ENCODE measurements around the gene CD247. TPM values are rescaled to one million over a fixed set of nuclear protein-coding genes. Genes with fewer than 3 reads are reported as not detected.

Gene CD247
- total and polyA plus RNA-seq, 2 donors from 2014 or later: 1.8 to 7.7 TPM

DNA sequence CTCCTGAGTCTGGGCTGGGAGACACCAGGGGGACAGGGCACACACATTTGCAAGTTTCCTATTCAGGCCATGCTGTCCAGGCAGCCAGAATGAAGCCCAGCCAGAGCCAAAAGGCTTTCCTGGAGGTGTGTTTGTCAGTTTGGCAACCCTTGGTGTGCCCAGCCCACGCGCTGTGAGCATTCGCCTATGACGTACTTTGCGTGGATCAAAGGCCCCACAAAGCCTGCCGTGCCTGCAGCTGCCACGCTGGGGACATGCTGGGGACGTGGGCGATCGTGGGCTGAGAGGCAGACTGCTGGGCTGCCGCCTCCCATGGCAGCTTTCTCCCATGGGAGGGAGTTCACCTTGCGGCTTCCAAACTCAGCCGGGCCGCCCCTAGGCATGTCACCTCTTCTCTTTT, 57.5 kb downstream of the CD247 start:
- intact Hi-C loops (cut with DNase I): no loop called here
- Histone ChIP-seq H3K4me3 (ENCODE audit: low read length in 3 of 3) (no peak overlapping the region), H3K27me3 (ENCODE audit: control insufficient read depth, insufficient read depth, low read length) (no peaks in the 10 kb centered on the region), H3K4me1 (ENCODE audit: control insufficient read depth in 2 of 3, insufficient read depth in 2 of 3, low read depth in 1 of 3, low read length in 3 of 3) (no peaks in the 10 kb centered on the region), H3K36me3 (ENCODE audit: control insufficient read depth in 2 of 3, insufficient read depth in 3 of 3, low read length in 3 of 3) (no peaks in the 10 kb centered on the region), H3K9ac (ENCODE audit: low read length in 3 of 3) (no peak overlapping the region), H3K9me3 (ENCODE audit: control insufficient read depth in 2 of 3, insufficient read depth in 1 of 3, low read length in 3 of 3) (no peaks in the 10 kb centered on the region), H3K27ac (ENCODE audit: low read depth in 2 of 2, low read length in 2 of 2) (no peak overlapping the region)
- FAIRE-seq (no peak), DNase-seq (no peak)
- TF ChIP-seq, protein P1, sequence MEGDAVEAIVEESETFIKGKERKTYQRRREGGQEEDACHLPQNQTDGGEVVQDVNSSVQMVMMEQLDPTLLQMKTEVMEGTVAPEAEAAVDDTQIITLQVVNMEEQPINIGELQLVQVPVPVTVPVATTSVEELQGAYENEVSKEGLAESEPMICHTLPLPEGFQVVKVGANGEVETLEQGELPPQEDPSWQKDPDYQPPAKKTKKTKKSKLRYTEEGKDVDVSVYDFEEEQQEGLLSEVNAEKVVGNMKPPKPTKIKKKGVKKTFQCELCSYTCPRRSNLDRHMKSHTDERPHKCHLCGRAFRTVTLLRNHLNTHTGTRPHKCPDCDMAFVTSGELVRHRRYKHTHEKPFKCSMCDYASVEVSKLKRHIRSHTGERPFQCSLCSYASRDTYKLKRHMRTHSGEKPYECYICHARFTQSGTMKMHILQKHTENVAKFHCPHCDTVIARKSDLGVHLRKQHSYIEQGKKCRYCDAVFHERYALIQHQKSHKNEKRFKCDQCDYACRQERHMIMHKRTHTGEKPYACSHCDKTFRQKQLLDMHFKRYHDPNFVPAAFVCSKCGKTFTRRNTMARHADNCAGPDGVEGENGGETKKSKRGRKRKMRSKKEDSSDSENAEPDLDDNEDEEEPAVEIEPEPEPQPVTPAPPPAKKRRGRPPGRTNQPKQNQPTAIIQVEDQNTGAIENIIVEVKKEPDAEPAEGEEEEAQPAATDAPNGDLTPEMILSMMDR (IDR thresholded peaks at IDR 0.05; ENCODE audit: borderline replicate concordance, extremely low read depth, insufficient read depth): no peak

DNA sequence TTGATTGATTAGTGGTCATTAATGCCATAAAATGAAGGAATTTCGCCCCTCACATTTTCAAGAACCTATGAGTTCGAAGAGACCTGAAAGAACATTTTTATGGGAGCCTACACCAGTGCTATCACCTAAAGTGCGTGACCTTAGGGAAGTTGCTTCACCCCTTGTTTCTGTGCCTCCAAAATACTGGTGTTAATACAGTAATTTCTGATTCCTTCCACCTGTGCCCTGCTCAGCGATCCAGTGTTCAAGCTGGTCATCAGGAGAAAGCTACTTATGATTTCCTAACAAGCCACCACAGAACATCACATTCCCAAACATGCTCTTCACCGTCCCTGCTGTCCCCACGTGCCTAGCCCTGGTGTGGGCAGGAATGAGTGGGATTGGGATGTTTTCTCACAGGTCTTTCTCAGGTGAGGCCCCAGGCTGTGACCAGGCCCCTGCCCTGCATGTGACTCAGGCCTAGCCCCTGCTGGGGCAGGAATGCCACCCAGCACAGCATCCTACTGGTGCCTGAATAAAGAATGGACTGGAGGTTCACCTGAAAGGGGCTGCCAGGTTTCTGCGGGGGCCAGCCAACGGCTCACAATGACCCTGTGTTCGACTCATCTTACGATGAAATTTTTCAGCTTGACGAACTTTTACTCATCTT, 60.3 kb downstream of the CD247 start:
- intact Hi-C loops (cut with DNase I): no loop called here
- Histone ChIP-seq H3K27ac (ENCODE audit: low read depth in 2 of 2, low read length in 2 of 2) (no peak overlapping the region), H3K4me1 (ENCODE audit: control insufficient read depth in 2 of 3, insufficient read depth in 2 of 3, low read depth in 1 of 3, low read length in 3 of 3) (peaks cover 0 to 2% (median 0%) of the 10 kb centered on the region in 3 donors), H3K4me3 (ENCODE audit: low read length in 3 of 3) (no peak overlapping the region), H3K27me3 (ENCODE audit: control insufficient read depth, insufficient read depth, low read length) (no peaks in the 10 kb centered on the region), H3K9ac (ENCODE audit: low read length in 3 of 3) (no peak overlapping the region), H3K36me3 (ENCODE audit: control insufficient read depth in 2 of 3, insufficient read depth in 3 of 3, low read length in 3 of 3) (no peaks in the 10 kb centered on the region), H3K9me3 (ENCODE audit: control insufficient read depth in 2 of 3, insufficient read depth in 1 of 3, low read length in 3 of 3) (no peaks in the 10 kb centered on the region)
- FAIRE-seq (no peak), DNase-seq (no peak)
- TF ChIP-seq, protein P1 (IDR thresholded peaks at IDR 0.05; ENCODE audit: borderline replicate concordance, extremely low read depth, insufficient read depth): no peak

DNA sequence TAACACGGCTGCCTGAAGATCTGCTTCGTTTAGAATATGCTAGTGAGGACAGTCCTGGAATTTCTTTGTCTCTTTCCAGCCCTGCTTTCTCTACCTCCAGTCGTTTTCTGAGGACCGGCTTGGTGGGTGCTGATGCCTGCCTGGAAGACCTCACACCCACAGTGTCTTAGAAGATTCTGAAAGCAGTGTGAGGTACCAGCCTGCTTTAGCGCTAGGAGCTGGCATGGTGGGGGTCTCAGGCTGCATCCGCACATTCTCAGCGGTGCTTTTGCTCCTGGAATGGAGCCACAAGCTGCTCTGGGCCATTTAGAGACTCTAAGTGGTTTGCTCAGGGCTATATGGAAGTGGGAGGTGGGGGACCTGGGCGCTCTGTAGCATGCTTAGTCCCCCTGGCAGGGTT, 61.4 kb downstream of the CD247 start:
- H3K27me3 ChIP-seq (ENCODE audit: control insufficient read depth, insufficient read depth, low read length): no peaks in the 10 kb centered on the region
- H3K4me1 ChIP-seq (ENCODE audit: control insufficient read depth in 2 of 3, insufficient read depth in 2 of 3, low read depth in 1 of 3, low read length in 3 of 3): peaks cover 0 to 2% (median 0%) of the 10 kb centered on the region in 3 donors
- H3K9ac ChIP-seq (ENCODE audit: low read length in 3 of 3): no peak overlapping the region
- DNase-seq: no peak
- TF ChIP-seq, protein P1 (IDR thresholded peaks at IDR 0.05; ENCODE audit: borderline replicate concordance, extremely low read depth, insufficient read depth): no peak
- H3K9me3 ChIP-seq (ENCODE audit: control insufficient read depth in 2 of 3, insufficient read depth in 1 of 3, low read length in 3 of 3): no peaks in the 10 kb centered on the region
- FAIRE-seq: no peak
- H3K27ac ChIP-seq (ENCODE audit: low read depth in 2 of 2, low read length in 2 of 2): no peak overlapping the region
- H3K4me3 ChIP-seq (ENCODE audit: low read length in 3 of 3): no peak overlapping the region
- H3K36me3 ChIP-seq (ENCODE audit: control insufficient read depth in 2 of 3, insufficient read depth in 3 of 3, low read length in 3 of 3): no peaks in the 10 kb centered on the region
- intact Hi-C loops (cut with DNase I): no loop called here

DNA sequence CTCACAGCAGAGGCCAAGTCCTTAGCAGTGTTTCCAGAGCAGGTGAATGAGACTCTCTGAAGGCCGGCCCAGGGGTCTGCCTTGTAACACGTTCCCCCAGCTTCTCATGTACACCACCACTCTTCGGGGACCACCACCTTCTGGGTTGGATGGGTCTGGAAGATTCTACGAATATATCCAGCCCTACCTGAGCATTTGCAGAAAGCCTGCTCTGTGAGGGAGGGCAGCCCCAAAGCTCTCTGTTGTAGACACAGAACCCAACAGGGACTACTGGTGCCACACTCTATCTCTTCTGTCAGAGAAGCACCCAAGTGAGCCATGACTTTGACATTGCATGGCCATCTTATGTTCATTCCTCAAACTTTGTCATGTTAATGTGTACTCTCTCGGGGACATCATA, 61.8 kb downstream of the CD247 start:
- no peak for FAIRE-seq
- Histone ChIP-seq H3K4me3 (ENCODE audit: low read length in 3 of 3) (no peak overlapping the region), H3K9me3 (ENCODE audit: control insufficient read depth in 2 of 3, insufficient read depth in 1 of 3, low read length in 3 of 3) (no peaks in the 10 kb centered on the region), H3K9ac (ENCODE audit: low read length in 3 of 3) (no peak overlapping the region), H3K4me1 (ENCODE audit: control insufficient read depth in 2 of 3, insufficient read depth in 2 of 3, low read depth in 1 of 3, low read length in 3 of 3) (peaks cover 0 to 2% (median 0%) of the 10 kb centered on the region in 3 donors), H3K27ac (ENCODE audit: low read depth in 2 of 2, low read length in 2 of 2) (no peak overlapping the region), H3K36me3 (ENCODE audit: control insufficient read depth in 2 of 3, insufficient read depth in 3 of 3, low read length in 3 of 3) (no peaks in the 10 kb centered on the region), H3K27me3 (ENCODE audit: control insufficient read depth, insufficient read depth, low read length) (no peaks in the 10 kb centered on the region)
- no peak for DNase-seq
- TF ChIP-seq, protein P1 (IDR thresholded peaks at IDR 0.05; ENCODE audit: borderline replicate concordance, extremely low read depth, insufficient read depth): no peak
- intact Hi-C loops (cut with DNase I): no loop called here
